Embryonic facial prominence (tissue), 1 donor: ENCODE measurements around the gene UNC5A.

ENCODE experiments used
- DNase-seq: peaks from one replicate; pipeline ENCODE4 v3.0.0-alpha.2; 2016; ENCODE audit errors: extremely low spot score

Gene UNC5A

GRCh38 chr5:176897263-176897662, 86.9 kb downstream of the UNC5A start:
- no peak for DNase-seq

- no peak for DNase-seq
These were observed 89.0 kb downstream of the UNC5A start, which contains the start of gene HK3 for GRCh38 chr5:176899296-176899891. Gene HK3, minus strand, starts transcription at chr5:176899346. Its CDS starts 3,187 bp downstream, at chr5:176896159.

DNA sequence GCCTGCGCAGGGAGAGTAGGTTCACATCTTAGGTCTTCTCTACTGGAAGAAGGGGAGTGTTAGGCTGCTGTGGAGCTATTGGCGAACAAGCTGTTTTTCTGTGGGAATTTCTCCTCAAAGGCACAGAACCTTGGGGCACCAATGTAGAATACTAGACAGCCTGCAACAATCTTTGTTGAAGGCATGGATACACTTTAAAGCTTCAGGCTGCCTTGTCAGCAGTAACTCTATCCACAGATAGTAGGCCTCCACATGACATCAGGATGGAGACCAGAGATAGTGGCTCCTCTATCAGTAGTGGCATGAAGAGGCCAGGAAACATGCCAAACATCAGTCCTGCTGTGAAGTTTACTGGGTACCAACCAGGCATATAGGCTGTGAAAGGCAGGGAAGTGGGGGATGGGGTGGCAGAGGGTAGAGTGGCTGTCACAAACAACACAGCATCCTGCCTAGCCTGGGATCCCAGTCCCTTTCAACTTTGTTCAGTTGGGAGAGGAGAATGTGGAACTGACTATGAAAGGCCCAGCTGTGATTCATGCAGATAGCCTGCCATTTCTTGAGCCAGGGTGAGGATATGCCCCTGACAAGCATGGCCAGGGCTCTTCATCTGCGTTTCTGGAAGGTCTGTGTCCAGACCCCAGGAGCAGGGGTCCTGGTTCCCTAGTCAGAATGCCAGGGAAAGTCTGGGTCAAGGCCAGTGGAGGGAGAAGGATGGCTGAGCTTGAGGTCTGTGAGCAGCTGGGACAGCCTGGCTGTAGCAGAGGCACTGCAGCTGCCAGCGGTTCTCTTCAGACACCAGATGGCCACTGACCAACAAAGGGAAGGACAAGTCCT, 89.8 kb downstream of the UNC5A start:
- DNase-seq: no peak

DNA sequence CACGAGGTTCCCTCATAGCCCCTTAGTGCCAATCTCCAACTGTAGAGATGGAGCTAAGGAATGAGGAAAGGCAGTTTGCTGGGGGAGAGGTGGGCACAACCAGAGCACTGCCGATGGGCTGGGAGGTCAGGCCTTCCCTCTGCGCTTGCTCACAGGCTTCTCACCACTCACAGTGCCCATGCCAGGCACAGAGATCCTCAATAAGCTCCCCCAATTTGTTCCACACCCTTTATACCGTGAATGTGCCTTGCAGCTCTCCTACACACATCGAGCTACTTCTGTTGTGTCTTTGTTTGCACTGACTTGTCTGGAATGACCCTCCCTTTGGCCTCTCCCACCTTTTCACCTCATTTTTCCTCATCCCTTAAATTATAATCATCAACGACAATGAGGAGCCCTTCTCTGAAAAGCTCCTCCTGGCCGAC, 90.4 kb downstream of the UNC5A start:
- DNase-seq: no peak

DNA sequence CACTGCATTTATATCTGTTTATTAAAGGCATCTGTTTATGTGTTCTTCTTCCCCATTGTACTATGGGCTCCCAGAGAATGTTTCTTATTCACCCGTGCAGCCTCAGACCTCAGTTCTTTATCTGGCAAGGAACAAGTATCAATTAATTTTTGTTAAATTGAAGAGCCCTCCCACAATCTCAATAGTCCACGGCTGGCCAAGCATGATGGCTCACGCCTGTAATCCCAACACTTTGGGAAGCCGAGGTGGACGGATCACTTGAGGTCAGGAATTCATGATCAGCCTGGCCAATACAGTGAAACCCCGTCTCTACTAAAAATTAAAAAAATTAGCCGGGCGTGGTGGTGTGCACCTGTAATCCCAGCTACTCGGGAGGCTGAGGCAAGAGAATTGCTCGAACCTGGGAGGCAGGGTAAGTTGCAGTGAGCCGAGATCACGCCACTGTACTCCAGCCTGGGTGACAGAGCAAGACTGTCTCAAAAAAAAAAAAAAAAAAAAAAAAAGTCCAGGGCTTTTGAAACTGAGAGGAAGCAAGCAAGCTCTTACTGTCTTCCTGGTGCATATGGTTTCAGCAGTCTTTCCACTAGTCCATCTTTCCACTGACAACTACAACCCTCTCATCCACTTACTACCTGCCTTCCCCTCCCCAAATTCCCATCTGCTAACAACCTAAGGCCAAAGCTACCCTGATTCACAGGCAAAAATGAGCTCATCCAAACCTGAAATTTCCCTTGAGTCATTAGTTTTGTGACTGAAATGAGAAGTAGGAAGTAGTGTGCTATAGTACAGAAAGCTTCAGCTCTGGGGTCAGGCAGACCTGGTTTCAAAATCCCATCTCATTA, 91.1 kb downstream of the UNC5A start:
- DNase-seq: no peak

DNA sequence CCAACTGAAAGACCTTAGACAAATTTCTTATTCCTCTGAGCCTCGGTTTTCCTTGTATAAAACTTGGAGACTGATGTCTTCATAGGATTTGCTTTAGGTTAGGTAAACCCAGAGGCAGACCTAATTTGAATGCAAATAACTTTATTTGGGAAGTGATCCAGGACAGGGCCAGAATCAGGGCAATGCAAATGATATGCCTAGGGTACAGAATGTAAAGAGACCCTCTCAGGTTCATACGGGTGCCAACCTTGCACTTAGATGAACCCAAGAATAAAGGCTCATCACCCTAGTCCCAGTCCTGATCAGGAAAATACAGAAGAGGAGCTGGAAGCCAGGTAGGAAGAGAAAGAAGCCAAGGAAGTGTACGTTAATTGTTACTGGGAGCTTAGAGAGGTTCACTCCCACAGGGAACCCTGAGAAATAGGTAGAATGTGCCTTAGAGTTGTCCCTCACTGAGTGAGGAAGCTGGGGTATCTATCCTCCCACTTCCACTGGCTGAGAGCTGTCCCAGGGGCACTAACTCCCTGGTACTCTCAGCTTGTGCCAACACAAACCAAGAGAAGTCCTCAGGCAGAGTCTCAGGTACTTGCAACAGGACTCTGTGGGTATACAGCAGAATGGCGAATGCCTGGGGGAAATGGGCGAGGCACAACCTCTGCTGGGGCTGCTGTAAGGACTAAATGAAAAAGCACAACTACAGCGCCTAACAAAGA, 91.9 kb downstream of the UNC5A start:
- DNase-seq: no peak

DNA sequence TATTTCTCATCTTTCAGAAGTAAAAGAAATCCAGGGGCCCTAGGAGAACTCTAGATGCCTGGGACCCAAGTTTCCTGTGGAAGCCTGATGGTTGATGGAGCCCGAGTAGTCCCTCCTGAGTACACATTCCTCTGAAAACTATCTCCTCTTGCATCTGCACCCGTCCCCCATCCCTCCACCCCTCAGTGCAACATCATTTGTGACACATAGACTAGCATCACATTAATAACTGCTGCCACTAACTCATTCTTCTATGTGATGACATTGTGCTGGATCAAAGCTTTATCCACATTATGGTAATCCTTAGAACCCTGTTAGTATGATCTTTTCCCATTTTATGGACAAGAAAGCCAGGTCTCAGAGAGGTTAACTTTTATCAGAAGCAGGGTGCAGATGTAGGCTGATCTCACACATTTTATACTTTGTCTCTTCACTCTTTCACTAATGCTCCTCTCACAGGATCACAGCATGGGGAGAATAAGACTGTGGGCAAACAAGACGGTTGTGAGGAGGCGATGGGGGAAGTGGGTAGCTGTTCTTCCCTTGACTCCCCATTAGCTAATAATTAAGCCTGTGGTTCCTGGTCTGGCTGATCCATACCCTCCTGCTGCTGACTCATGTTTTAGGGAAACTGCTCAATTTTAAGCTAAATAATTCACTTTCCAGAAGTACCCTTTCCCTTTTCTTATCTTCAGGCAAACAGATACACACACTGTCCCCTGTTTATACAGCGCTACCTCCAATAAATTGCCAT, 92.7 kb downstream of the UNC5A start:
- DNase-seq: no peak

GRCh38 chr5:176904276-176904675, 93.9 kb downstream of the UNC5A start:
- DNase-seq: no peak

GRCh38 chr5:176906126-176906525, 95.8 kb downstream of the UNC5A start:
- DNase-seq: no peak

- no peak for DNase-seq
These were observed 96.4 kb downstream of the UNC5A start for GRCh38 chr5:176906796-176907195.

- DNase-seq: no peak
These were observed 98.5 kb downstream of the UNC5A start for GRCh38 chr5:176908675-176909368.

DNA sequence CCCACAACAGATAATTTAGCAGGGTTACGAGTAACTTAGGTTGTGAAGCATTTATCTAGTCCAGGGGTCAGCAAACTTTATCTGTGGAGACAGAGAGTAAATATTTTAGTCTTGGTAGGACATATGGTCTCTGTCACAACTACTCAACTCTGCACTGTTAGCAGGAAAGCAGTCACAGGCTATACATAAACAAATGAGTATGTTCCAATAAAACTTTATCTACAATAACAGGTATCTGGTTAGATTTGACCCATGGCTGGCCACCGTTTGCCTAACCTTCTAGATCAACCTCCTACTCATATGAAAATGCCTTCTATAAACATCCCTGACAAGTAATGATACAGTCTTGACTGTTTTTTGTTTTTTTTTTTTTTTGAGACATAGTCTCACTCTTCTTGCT, 101.8 kb downstream of the UNC5A start:
- no peak for DNase-seq

GRCh38 chr5:176915906-176916305, 105.5 kb downstream of the UNC5A start:
- DNase-seq: no peak

DNA sequence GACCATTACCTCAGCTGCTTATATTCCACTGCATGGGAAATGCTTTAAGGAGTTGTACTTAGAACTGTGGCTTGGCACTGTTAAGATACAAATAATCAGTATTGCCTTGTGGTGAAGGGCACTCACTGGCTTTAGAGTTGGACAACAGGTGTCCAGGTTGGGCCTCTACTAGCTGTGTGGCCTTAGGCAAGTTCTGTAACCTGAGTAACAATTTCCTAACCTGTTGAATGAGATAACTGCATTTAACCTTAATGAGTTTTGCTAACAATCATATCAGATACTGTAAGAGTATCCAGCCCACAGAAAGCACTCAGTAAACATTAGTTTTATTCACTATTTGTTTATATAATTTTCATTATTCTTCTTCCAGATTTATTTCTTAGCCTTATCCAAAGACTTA, 106.0 kb downstream of the UNC5A start:
- DNase-seq: no peak

- DNase-seq: no peak
These were observed 108.3 kb downstream of the UNC5A start for GRCh38 chr5:176918613-176919012.

DNA sequence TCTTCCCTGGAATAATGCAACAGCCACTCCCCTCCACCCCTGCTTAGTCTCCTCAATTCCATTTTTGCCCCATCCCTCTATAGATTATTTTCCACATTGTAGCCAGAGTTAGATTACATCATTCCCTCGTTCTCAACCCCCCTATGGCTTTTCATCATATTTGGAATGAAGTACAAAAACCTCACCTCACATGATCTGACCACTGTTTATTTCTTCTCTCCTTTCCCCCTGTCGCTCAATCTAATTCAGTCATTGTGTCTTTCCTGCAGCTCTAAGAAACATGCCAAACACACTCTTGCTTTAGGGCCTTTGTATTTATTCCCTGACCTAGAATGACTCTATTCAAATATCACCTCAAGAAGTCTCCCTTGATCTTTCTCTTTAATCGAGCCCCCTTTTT, 111.4 kb downstream of the UNC5A start:
- no peak for DNase-seq

- DNase-seq: no peak
These were observed 112.5 kb downstream of the UNC5A start for GRCh38 chr5:176922817-176923216.

DNA sequence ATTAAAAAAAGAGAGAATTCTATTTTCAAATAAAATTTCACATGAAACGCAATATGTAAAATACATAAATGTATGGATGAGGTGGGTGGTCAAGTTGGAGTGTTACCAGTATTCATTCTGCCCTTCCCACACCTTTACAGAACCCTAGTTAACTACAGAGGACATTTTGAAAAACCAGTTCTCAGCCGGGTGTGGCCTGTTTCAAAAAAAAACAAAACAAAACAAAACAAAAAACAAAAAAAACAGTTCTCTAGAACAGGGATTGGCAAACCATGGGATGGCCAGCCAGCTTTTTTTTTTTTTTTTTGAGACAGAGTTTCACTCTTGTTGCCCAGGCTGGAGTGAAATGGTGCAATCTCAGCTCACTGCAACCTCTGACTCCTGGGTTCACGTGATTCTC, 117.2 kb downstream of the UNC5A start:
- no peak for DNase-seq

DNA sequence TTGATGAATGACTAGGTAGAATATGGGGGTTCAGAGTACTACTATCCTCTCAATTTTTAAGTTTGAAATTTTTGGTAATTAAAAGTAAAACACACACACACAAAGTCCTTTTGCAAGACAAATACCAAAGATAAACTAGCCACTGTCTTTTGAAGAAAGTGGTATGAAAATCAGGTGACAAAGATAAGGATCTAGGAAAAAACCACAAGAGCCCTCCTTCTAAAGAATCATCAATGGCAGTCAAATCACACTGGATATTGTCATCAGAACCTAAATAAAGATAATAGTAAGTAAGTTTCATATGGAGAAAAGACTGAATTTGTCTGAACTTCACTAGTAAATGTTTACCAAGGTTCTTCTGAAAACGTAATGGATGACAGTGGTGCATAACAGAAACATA, 119.3 kb downstream of the UNC5A start:
- no peak for DNase-seq
